Panc1 (cell line): ENCODE measurements around the gene YPEL1. TPM values are rescaled to one million over a fixed set of nuclear protein-coding genes. Genes with fewer than 3 reads are reported as not detected.

Source experiments
- ATAC-seq: fragments of 200-7000 bp; cut with Tn5 transposase; 2 replicates; pipeline ENCODE4 v1.9.1; 2020; ENCODE audit warnings: mild to moderate bottlenecking, moderate library complexity
- BruUV-seq: library from RNA; stranded (reverse); fragments of 400-500 nt; replicated peaks from 2 replicates; lab custom pipeline; 2021; lab: Mats Ljungman, UMichigan
- CTCF ChIA-PET: fragments of 300-600 bp; sonication (Branson Sonifier 250); formaldehyde crosslinking; loops from one replicate; lab custom pipeline; 2022; ENCODE audit warnings: antibody characterized with exemption; lab: Charles Lee
- POLR2A ChIA-PET: fragments of 300-600 bp; sonication (Branson Sonifier 250); formaldehyde crosslinking; loops from one replicate; lab custom pipeline; 2022; ENCODE audit warnings: antibody characterized with exemption; lab: Charles Lee
- DNase-seq: peaks from one replicate; pipeline ENCODE4 v3.0.0-alpha.2; 2010; ENCODE audit warnings: low read depth, low spot score
- H3K27ac ChIP-seq: 2 replicates; pipeline ENCODE4 v1.5.1; 2011; ENCODE audit warnings: mild to moderate bottlenecking, low read length, inconsistent platforms
- H3K27me3 ChIP-seq: fragments of 200-500 bp; sonication (Bioruptor generic); 2 replicates; pipeline ENCODE4 v1.6.0; 2014; ENCODE audit warnings: low read length, inconsistent platforms; ENCODE audit not compliant: control insufficient read depth, insufficient read depth
- H3K36me3 ChIP-seq: fragments of 200-500 bp; sonication (Bioruptor generic); 2 replicates; pipeline ENCODE4 v1.5.1; 2014; ENCODE audit warnings: inconsistent platforms, mild to moderate bottlenecking, low read length, moderate library complexity; ENCODE audit not compliant: control insufficient read depth, insufficient read depth
- H3K4me1 ChIP-seq: 2 replicates; pipeline ENCODE4 v1.5.1; 2011; ENCODE audit warnings: inconsistent platforms, mild to moderate bottlenecking, low read length, moderate library complexity; ENCODE audit not compliant: control insufficient read depth, insufficient read depth
- H3K4me3 ChIP-seq, 2 experiments: 2 replicates each; pipeline ENCODE4 v1.5.1; 2011 to 2012; ENCODE audit warnings: low read depth in 2 of 2, low read length in 2 of 2, mild to moderate bottlenecking in 2 of 2, inconsistent platforms in 1 of 2, moderate library complexity in 1 of 2
- H3K9me3 ChIP-seq: fragments of 200-500 bp; sonication (Bioruptor generic); 2 replicates; pipeline ENCODE4 v1.5.1; 2014; ENCODE audit warnings: low read depth, mild to moderate bottlenecking, inconsistent platforms, low read length, moderate library complexity; ENCODE audit not compliant: control insufficient read depth, insufficient read depth
- POLR2AphosphoS5 ChIP-seq: IDR thresholded peaks from 2 replicates; pipeline ENCODE4 v1.6.1; 2012; ENCODE audit warnings: mild to moderate bottlenecking, low read depth, low read length, moderate library complexity
- SIN3A ChIP-seq: IDR thresholded peaks from 2 replicates; pipeline ENCODE4 v1.6.1; 2012; ENCODE audit warnings: low read depth, mild to moderate bottlenecking, low read length, moderate library complexity, borderline replicate concordance; ENCODE audit not compliant: insufficient read depth
- TCF7L2 ChIP-seq: IDR thresholded peaks from 2 replicates; pipeline ENCODE4 v1.6.1; 2011; ENCODE audit warnings: mild to moderate bottlenecking, low read depth, low read length, inconsistent platforms
- in situ Hi-C: cut with HindIII; loops from 2 replicates; pipeline ENCODE4 v1.10.0; 2016; ENCODE audit warnings: low sequenced_read_pairs, low pct_unique_long_range_greater_than_20kb
- intact Hi-C: fragments of 100-400 bp; cut with micrococcal nuclease; formaldehyde crosslinking; loops from one replicate; pipeline ENCODE4 v1.10.0; 2022; ENCODE audit not compliant: unreplicated experiment
- total RNA-seq: library from RNA; stranded (reverse); gene quantifications from one replicate; pipeline ENCODE4 v1.2.1, GENCODE V29; 2021; ENCODE audit not compliant: unreplicated experiment
- TF ChIP-seq, protein P1 (sequence below): fragments of 450-650 bp; IDR thresholded peaks from 2 replicates; pipeline ENCODE4 v1.5.1; 2017; ENCODE audit warnings: mild to moderate bottlenecking
- TF ChIP-seq, protein P2 (sequence below), 2 experiments: IDR thresholded peaks; 2 replicates each; pipeline ENCODE4 v1.6.1; 2011 to 2012; ENCODE audit warnings: low read depth in 2 of 2, control low read depth in 1 of 2, low read length in 1 of 2, mild to moderate bottlenecking in 1 of 2, moderate library complexity in 1 of 2; ENCODE audit not compliant: insufficient read depth in 1 of 2

The YPEL1 gene
- total RNA-seq, 1 experiment from 2014 or later = 4.0 TPM

DNA sequence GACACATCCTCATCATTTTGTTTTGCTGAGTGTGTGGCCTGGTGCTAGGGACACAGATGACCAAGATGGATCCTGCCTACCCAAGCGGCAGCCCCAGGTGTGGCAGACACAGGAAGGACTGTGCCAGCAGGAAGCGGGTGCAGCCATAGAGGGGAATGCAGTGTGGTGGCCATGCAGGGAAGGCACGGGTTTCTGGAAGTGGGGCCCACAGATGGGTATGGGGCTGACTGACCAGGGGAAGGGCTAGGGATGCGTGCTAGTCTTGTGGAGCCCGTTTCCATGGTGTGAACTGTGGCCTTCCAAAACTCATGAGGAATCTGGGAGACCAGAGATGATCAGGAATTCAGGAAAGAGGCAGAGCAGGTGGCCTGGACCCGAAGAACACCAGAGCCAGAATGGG is 33.5 kb downstream of the YPEL1 start:
- ATAC-seq = no peak
- DNase-seq = no peak
- Histone ChIP-seq H3K4me1 (peaks cover 5% of the 10 kb centered on the region; the same call in 1 of the 2 replicates), H3K36me3 (no peaks in the 10 kb centered on the region), H3K4me3 (no peak overlapping the region), H3K27me3 (no peaks in the 10 kb centered on the region), H3K27ac (no peak overlapping the region), H3K9me3 (no peaks in the 10 kb centered on the region)
- intact Hi-C loops = no loop called here
- TF ChIP-seq SIN3A (no peak), POLR2AphosphoS5 (no peak), TCF7L2 (no peak)
- TF ChIP-seq, protein P1, sequence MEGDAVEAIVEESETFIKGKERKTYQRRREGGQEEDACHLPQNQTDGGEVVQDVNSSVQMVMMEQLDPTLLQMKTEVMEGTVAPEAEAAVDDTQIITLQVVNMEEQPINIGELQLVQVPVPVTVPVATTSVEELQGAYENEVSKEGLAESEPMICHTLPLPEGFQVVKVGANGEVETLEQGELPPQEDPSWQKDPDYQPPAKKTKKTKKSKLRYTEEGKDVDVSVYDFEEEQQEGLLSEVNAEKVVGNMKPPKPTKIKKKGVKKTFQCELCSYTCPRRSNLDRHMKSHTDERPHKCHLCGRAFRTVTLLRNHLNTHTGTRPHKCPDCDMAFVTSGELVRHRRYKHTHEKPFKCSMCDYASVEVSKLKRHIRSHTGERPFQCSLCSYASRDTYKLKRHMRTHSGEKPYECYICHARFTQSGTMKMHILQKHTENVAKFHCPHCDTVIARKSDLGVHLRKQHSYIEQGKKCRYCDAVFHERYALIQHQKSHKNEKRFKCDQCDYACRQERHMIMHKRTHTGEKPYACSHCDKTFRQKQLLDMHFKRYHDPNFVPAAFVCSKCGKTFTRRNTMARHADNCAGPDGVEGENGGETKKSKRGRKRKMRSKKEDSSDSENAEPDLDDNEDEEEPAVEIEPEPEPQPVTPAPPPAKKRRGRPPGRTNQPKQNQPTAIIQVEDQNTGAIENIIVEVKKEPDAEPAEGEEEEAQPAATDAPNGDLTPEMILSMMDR = no peak
- TF ChIP-seq, protein P2, sequence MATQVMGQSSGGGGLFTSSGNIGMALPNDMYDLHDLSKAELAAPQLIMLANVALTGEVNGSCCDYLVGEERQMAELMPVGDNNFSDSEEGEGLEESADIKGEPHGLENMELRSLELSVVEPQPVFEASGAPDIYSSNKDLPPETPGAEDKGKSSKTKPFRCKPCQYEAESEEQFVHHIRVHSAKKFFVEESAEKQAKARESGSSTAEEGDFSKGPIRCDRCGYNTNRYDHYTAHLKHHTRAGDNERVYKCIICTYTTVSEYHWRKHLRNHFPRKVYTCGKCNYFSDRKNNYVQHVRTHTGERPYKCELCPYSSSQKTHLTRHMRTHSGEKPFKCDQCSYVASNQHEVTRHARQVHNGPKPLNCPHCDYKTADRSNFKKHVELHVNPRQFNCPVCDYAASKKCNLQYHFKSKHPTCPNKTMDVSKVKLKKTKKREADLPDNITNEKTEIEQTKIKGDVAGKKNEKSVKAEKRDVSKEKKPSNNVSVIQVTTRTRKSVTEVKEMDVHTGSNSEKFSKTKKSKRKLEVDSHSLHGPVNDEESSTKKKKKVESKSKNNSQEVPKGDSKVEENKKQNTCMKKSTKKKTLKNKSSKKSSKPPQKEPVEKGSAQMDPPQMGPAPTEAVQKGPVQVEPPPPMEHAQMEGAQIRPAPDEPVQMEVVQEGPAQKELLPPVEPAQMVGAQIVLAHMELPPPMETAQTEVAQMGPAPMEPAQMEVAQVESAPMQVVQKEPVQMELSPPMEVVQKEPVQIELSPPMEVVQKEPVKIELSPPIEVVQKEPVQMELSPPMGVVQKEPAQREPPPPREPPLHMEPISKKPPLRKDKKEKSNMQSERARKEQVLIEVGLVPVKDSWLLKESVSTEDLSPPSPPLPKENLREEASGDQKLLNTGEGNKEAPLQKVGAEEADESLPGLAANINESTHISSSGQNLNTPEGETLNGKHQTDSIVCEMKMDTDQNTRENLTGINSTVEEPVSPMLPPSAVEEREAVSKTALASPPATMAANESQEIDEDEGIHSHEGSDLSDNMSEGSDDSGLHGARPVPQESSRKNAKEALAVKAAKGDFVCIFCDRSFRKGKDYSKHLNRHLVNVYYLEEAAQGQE (IDR thresholded peaks at IDR 0.05; ENCODE audit: insufficient read depth in 1 of 2, low read depth in 2 of 2, low read length in 1 of 2) = no peak
- in situ Hi-C loops = no loop called here
- BruUV-seq = no TSS peak
- POLR2A ChIA-PET = no interaction called here
- CTCF ChIA-PET = no interaction called here

DNA sequence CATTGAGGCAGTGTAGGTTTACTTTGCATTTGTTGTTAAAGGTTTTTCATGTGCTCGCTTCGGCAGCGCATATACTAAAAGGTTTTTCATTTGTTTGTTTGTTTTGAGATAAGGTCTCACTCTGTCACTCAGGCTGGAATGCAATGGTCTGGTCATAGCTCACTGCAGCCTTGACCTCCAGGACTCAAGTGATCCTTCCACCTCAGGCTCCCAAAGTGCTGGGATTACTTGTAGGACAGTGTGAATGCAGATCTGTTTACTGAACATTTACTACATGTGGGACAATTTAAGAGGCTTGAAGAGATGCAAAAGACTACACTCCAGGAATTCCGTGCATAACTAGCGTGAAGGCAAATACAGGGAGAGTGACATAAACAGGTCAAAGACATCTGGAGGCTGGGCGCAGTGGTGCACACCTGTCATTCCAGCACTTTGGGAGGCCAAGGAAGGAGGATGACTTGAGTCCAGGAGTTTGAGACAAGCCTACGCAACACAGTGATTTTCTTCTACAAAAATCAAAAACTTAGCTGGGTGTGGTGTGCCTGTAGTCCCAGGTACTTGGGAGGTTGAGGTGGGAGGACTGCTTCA is 34.1 kb downstream of the YPEL1 start:
- H3K4me1 ChIP-seq = peaks cover 5% of the 10 kb centered on the region; the same call in 1 of the 2 replicates
- no peaks in the 10 kb centered on the region for H3K27me3 ChIP-seq
- no peak; the same call in 1 of the 2 replicates for ATAC-seq
- no peak overlapping the region for H3K27ac ChIP-seq
- ChIA-PET CTCF (no interaction called here), POLR2A (no interaction called here)
- BruUV-seq = no TSS peak
- no peaks in the 10 kb centered on the region for H3K9me3 ChIP-seq
- no peaks in the 10 kb centered on the region for H3K36me3 ChIP-seq
- no peak for DNase-seq
- in situ Hi-C loops = no loop called here
- no peak overlapping the region for H3K4me3 ChIP-seq
- TF ChIP-seq, protein P1 = no peak
- TF ChIP-seq, protein P2 (IDR thresholded peaks at IDR 0.05; ENCODE audit: insufficient read depth in 1 of 2, low read depth in 2 of 2, low read length in 1 of 2) = no peak
- TF ChIP-seq TCF7L2 (no peak), POLR2AphosphoS5 (no peak), SIN3A (no peak)
- intact Hi-C loops = no loop called here
